GM10248 (cell line): ENCODE measurements around the gene FCER2.

ENCODE experiments used
- CTCF ChIA-PET: fragments of 300-600 bp; sonication (Branson Sonifier 250); formaldehyde crosslinking; extraction: SDS; loops from one replicate; lab custom pipeline; 2021; ENCODE audit warnings: antibody characterized with exemption; lab: Yijun Ruan, JAX
- POLR2A ChIA-PET: fragments of 350-650 bp; sonication (Branson Sonifier 250); formaldehyde crosslinking; extraction: SDS; loops from one replicate; lab custom pipeline; 2020; ENCODE audit warnings: antibody characterized with exemption; lab: Yijun Ruan, JAX
- DNase-seq: peaks from one replicate; pipeline ENCODE4 v3.0.0; 2012; ENCODE audit errors: extremely low spot score
- TF ChIP-seq, protein P1 (sequence below): IDR thresholded peaks from 2 replicates; pipeline ENCODE4 v1.5.1; 2012; ENCODE audit warnings: mild to moderate bottlenecking, low read depth; ENCODE audit errors: extremely low read depth, missing control alignments, control extremely low read depth

FCER2 gene

DNA sequence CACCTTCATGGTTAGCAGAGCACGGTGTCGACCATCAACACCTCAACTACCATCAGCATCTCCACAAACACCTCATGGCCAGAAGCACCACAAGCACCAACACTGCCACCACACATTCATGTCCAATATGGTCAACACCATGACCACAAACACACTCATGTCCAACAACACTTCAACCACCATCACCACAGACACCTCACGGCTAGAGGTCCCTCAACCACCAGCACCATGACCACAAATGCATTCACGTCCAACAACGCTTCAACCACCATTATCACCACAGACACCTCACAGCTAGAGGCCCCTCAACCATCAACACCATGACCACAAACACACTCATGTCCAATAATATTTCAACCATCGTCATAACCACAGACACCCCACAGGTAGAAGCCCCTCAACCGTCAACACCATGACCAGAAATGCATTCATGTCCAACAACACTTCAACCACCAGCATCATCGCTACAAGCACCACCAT lies 11.1 kb downstream of the FCER2 start:
- ChIA-PET POLR2A (interaction anchor here (0.6 kb wide), 1 partner anchor 40 kb away, joined by 3 read pairs; no protein-coding TSS in a partner anchor), CTCF (interaction anchor here (1.0 to 3.6 kb wide), 3 partner anchors 10 to 109 kb away, joined by 3 to 25 read pairs (median 3); partner anchors contain the start of gene TRAPPC5)
- DNase-seq = no peak
- TF ChIP-seq, protein P1, sequence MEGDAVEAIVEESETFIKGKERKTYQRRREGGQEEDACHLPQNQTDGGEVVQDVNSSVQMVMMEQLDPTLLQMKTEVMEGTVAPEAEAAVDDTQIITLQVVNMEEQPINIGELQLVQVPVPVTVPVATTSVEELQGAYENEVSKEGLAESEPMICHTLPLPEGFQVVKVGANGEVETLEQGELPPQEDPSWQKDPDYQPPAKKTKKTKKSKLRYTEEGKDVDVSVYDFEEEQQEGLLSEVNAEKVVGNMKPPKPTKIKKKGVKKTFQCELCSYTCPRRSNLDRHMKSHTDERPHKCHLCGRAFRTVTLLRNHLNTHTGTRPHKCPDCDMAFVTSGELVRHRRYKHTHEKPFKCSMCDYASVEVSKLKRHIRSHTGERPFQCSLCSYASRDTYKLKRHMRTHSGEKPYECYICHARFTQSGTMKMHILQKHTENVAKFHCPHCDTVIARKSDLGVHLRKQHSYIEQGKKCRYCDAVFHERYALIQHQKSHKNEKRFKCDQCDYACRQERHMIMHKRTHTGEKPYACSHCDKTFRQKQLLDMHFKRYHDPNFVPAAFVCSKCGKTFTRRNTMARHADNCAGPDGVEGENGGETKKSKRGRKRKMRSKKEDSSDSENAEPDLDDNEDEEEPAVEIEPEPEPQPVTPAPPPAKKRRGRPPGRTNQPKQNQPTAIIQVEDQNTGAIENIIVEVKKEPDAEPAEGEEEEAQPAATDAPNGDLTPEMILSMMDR = no peak

DNA sequence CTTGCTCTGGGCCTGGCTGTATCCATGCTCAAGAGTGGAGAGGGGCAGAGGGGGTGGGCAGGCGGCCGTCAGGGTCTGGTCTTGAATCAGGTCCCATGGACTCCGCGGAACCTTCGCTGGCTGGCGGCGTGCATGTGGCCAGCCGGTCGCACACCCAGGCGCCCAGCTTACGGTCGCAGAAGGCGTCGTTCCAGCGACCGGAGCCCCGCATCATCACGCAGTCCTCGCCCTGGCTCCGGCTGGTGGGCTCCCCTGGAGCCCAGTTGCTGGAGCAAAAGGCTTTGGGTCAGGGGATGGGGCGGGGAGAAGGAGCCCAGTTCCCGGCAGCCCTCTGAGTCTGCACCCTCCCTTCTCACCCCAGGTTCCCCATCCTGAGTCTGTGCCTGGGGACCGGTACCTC lies 12.8 kb downstream of the FCER2 start:
- ChIA-PET CTCF (interaction anchor here (1.3 to 3.6 kb wide), 3 partner anchors 9 to 112 kb away, joined by 3 to 25 read pairs (median 4); partner anchors contain the start of gene TRAPPC5), POLR2A (no interaction called here)
- no peak for DNase-seq
- TF ChIP-seq, protein P1 = no peak

DNA sequence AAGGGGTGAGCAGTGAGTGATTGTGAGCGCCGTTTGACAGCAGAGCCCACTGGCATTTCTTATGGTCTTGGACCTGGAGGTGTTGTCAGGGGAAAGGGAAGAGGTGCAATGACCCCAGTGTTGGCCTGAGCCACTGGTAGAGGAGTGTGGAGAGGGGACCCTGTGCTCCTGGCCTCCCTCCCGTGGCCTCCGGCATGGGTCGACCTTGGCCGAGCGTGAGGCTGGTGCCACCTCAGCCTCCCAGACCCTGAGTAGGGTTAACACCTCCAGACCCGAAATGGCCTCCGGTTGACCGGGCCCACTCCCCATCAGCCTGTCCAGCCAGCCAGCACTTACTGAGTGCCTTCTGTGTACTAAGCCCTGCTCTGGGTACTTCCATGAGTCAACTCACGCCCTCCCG lies 14.8 kb downstream of the FCER2 start:
- no peak for DNase-seq
- TF ChIP-seq, protein P1 = no peak
- ChIA-PET POLR2A (no interaction called here), CTCF (no interaction called here)

DNA sequence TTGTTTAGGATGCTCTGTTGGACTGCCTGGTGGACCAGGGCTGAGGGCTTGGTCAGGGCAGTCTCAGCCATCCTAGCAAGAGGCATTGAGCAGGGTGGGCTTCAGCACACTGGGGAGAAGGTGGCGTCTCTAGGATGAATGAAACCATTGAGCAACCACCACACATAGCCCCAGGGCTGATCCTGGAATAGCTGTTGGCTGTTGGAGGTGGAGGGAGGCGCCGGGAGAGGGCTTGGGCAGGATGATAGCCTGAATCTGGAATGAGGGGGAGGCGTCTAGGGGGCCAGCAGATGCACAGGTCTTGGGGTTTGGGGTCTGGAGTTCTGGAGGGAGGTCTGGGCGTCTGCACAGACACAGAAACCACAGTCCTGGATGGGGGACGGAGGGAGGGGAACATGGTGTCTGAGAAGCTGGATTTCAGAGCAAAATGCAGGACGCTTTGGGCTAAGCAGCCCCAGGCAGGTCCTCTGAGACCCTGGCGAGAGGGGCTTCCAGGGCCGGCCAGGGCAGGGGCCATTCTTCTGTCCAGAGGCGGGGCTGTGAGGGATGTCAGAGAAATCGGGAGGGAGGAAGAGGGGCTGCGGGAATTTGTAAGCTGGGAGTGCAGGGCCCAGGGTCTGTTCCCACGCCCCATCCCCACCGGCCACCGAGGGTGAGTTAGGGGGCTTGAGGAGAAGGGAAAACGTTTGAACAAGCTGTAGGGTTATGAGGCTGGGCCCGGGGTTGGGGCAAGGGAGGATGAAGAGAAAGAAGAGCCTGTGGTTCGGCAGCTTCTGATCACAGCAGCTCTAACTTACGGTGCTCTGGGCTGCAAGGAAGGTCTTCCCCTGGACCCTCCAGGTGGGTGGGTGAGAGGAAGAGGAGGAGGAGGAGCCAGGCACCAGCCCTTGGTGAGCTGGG lies 16.1 kb downstream of the FCER2 start:
- DNase-seq = no peak
- TF ChIP-seq, protein P1 = no peak
- ChIA-PET POLR2A (interaction anchor here (0.8 to 1.2 kb wide), 4 partner anchors 13 to 50 kb away, joined by 3 to 5 read pairs (median 3); partner anchors contain the start of gene FCER2), CTCF (interaction anchor here (0.8 to 2.8 kb wide), 4 partner anchors 14 to 117 kb away, joined by 3 to 10 read pairs (median 4); no protein-coding TSS in a partner anchor)

DNA sequence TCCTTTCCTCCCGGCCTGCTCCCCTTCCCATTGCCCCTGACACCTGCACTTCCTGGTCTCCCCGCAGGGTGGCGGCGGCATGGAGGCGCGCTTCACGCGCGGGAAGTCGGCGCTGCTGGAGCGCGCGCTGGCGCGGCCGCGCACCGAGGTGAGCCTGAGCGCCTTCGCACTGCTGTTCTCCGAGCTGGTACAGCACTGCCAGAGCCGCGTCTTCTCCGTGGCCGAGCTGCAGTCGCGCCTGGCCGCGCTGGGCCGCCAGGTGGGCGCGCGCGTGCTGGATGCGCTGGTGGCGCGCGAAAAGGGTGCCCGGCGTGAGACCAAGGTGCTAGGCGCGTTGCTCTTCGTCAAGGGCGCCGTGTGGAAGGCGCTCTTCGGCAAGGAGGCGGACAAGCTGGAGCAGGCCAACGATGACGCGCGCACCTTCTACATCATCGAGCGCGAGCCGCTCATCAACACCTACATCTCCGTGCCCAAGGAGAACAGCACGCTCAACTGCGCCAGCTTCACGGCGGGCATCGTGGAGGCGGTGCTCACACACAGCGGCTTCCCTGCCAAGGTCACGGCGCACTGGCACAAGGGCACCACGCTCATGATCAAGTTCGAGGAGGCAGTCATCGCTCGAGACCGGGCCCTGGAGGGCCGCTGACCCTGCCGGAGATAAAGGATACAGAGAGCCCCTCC lies 19.6 kb downstream of the FCER2 start:
- TF ChIP-seq, protein P1 = peak; percentile 27
- ChIA-PET CTCF (interaction anchor here (0.9 to 1.9 kb wide), 3 partner anchors 16 to 118 kb away, joined by 3 to 7 read pairs (median 3); no protein-coding TSS in a partner anchor), POLR2A (no interaction called here)
- no peak for DNase-seq
